IMR-90 (cell line): ENCODE data around the gene IGFL3. TPM values are rescaled to one million over a fixed set of nuclear protein-coding genes. Genes with fewer than 3 reads are reported as not detected.

ENCODE experiments used
- ATAC-seq: fragments of 200-7000 bp; cut with Tn5 transposase; 2 replicates; pipeline ENCODE4 v1.9.1; 2020; ENCODE audit warnings: low read depth, mild to moderate bottlenecking, moderate library complexity
- BruUV-seq: library from RNA; stranded (reverse); fragments of 400-500 nt; replicated peaks from 2 replicates; lab custom pipeline; 2021; lab: Mats Ljungman, UMichigan
- CTCF ChIA-PET: fragments of 300-600 bp; formaldehyde crosslinking; extraction: SDS; loops from one replicate; lab custom pipeline; 2021; ENCODE audit warnings: antibody characterized with exemption; lab: Yijun Ruan, JAX
- POLR2A ChIA-PET: fragments of 300-600 bp; sonication (Branson Sonifier 250); formaldehyde crosslinking; loops from one replicate; lab custom pipeline; 2022; ENCODE audit warnings: antibody characterized with exemption; ENCODE audit not compliant: unreplicated experiment; lab: Charles Lee
- DNase-seq: peaks from one replicate; pipeline ENCODE4 v3.0.0; 2013
- H2AFZ ChIP-seq: replicated peaks from 2 replicates; pipeline ENCODE3; 2013; ENCODE audit warnings: low read length, mild to moderate bottlenecking; ENCODE audit not compliant: poor library complexity
- H2AK5ac ChIP-seq: 2 replicates; pipeline ENCODE4 v1.6.1; 2013; ENCODE audit warnings: low read depth, low read length, inconsistent platforms
- H2AK9ac ChIP-seq: replicated peaks from 2 replicates; pipeline ENCODE3; 2013; ENCODE audit warnings: mild to moderate bottlenecking, low read depth, low read length, moderate library complexity; ENCODE audit not compliant: poor library complexity
- H2BK120ac ChIP-seq: 2 replicates; pipeline ENCODE4 v1.6.1; 2013; ENCODE audit warnings: low read depth, low read length, inconsistent platforms
- H2BK15ac ChIP-seq: 3 replicates; pipeline ENCODE4 v1.6.1; 2013; ENCODE audit warnings: low read depth, low read length, inconsistent platforms
- H2BK20ac ChIP-seq: 2 replicates; pipeline ENCODE4 v1.6.1; 2013; ENCODE audit warnings: low read depth, mild to moderate bottlenecking, inconsistent platforms, low read length, moderate library complexity
- H2BK5ac ChIP-seq: 2 replicates; pipeline ENCODE4 v1.6.1; 2013; ENCODE audit warnings: mild to moderate bottlenecking, low read depth, low read length, inconsistent platforms; ENCODE audit not compliant: poor library complexity, severe bottlenecking
- H3K14ac ChIP-seq: replicated peaks from 2 replicates; pipeline ENCODE4 v1.6.1; 2013; ENCODE audit warnings: low read depth, low read length, inconsistent platforms
- H3K18ac ChIP-seq: 2 replicates; pipeline ENCODE4 v1.6.1; 2013; ENCODE audit warnings: low read depth, low read length, control low read depth
- H3K23ac ChIP-seq: 2 replicates; pipeline ENCODE4 v1.6.1; 2013; ENCODE audit warnings: low read depth, low read length, inconsistent platforms
- H3K27ac ChIP-seq: 2 replicates; pipeline ENCODE4 v1.5.1; 2013; ENCODE audit warnings: mild to moderate bottlenecking, control low read depth, low read length; ENCODE audit not compliant: insufficient read depth
- H3K27me3 ChIP-seq: 2 replicates; pipeline ENCODE4 v1.6.1; 2013; ENCODE audit warnings: low read length; ENCODE audit not compliant: control insufficient read depth, insufficient read depth
- H3K36me3 ChIP-seq: 2 replicates; pipeline ENCODE4 v1.6.1; 2013; ENCODE audit warnings: low read length, mixed read lengths; ENCODE audit not compliant: control insufficient read depth, insufficient read depth
- H3K4ac ChIP-seq: 2 replicates; pipeline ENCODE4 v1.6.1; 2013; ENCODE audit warnings: low read depth, low read length, inconsistent platforms
- H3K4me1 ChIP-seq: 2 replicates; pipeline ENCODE4 v1.6.1; 2013; ENCODE audit warnings: low read length, mixed read lengths; ENCODE audit not compliant: control insufficient read depth, insufficient read depth
- H3K4me2 ChIP-seq: 2 replicates; pipeline ENCODE4 v1.6.1; 2013; ENCODE audit warnings: low read depth, mild to moderate bottlenecking, control low read depth, low read length, moderate library complexity
- H3K4me3 ChIP-seq: 2 replicates; pipeline ENCODE4 v1.5.1; 2013; ENCODE audit warnings: low read depth, mild to moderate bottlenecking, control low read depth, low read length, moderate library complexity; ENCODE audit not compliant: insufficient read depth
- H3K56ac ChIP-seq: 2 replicates; pipeline ENCODE4 v1.6.1; 2013; ENCODE audit warnings: low read length, inconsistent platforms; ENCODE audit not compliant: insufficient read depth; ENCODE audit errors: extremely low read depth
- H3K79me1 ChIP-seq, 2 experiments: 2 replicates each; pipeline ENCODE4 v1.6.1; 2013; ENCODE audit warnings: low read length in 2 of 2, inconsistent platforms in 1 of 2, low read depth in 1 of 2
- H3K9ac ChIP-seq: 2 replicates; pipeline ENCODE4 v1.6.1; 2013; ENCODE audit warnings: low read depth, low read length, control low read depth
- H3K9me1 ChIP-seq: 2 replicates; pipeline ENCODE4 v1.6.1; 2013; ENCODE audit warnings: low read length, inconsistent platforms; ENCODE audit not compliant: insufficient read depth
- H3K9me3 ChIP-seq: 2 replicates; pipeline ENCODE4 v1.6.1; 2013; ENCODE audit warnings: low read length; ENCODE audit not compliant: control insufficient read depth, insufficient read depth
- H4K20me1 ChIP-seq: 2 replicates; pipeline ENCODE4 v1.6.1; 2013; ENCODE audit warnings: low read length, inconsistent platforms; ENCODE audit not compliant: insufficient read depth
- H4K5ac ChIP-seq: 2 replicates; pipeline ENCODE4 v1.6.1; 2013; ENCODE audit warnings: mild to moderate bottlenecking, low read depth, low read length, control low read depth
- H4K8ac ChIP-seq, 2 experiments: 2 replicates each; pipeline ENCODE4 v1.6.1; 2013; ENCODE audit warnings: low read depth in 2 of 2, low read length in 2 of 2, control low read depth in 1 of 2, inconsistent platforms in 1 of 2
- H4K91ac ChIP-seq: 2 replicates; pipeline ENCODE4 v1.6.1; 2013; ENCODE audit warnings: low read depth, low read length, inconsistent platforms; ENCODE audit not compliant: insufficient read depth
- BHLHE40 ChIP-seq: fragments of 150-350 bp; IDR thresholded peaks from 2 replicates; pipeline ENCODE4 v1.6.1; 2016; ENCODE audit warnings: mild to moderate bottlenecking, low read depth, low read length
- CEBPB ChIP-seq: IDR thresholded peaks from 2 replicates; pipeline ENCODE4 v1.6.1; 2012; ENCODE audit warnings: low read depth, low read length, improper control_type of control experiment
- CHD1 ChIP-seq: IDR thresholded peaks from 2 replicates; pipeline ENCODE4 v1.6.1; 2012; ENCODE audit warnings: low read depth, low read length, improper control_type of control experiment
- FOS ChIP-seq: fragments of 150-350 bp; IDR thresholded peaks from 2 replicates; pipeline ENCODE4 v1.6.1; 2016; ENCODE audit warnings: low read depth, low read length
- MAFK ChIP-seq: IDR thresholded peaks from 2 replicates; pipeline ENCODE4 v1.6.1; 2012; ENCODE audit warnings: low read depth, low read length, improper control_type of control experiment
- MAZ ChIP-seq: IDR thresholded peaks from 2 replicates; pipeline ENCODE4 v1.6.1; 2012; ENCODE audit warnings: low read depth, mild to moderate bottlenecking, low read length, improper control_type of control experiment, moderate library complexity, borderline replicate concordance
- MXI1 ChIP-seq: IDR thresholded peaks from 2 replicates; pipeline ENCODE4 v1.6.1; 2012; ENCODE audit warnings: low read depth, mild to moderate bottlenecking, low read length, moderate library complexity, borderline replicate concordance
- NFE2L2 ChIP-seq: fragments of 150-350 bp; IDR thresholded peaks from 2 replicates; pipeline ENCODE4 v1.6.1; 2016; ENCODE audit warnings: low read depth, mild to moderate bottlenecking, low read length
- POLR2A ChIP-seq: IDR thresholded peaks from 2 replicates; pipeline ENCODE4 v1.6.1; 2012; ENCODE audit warnings: mild to moderate bottlenecking, low read depth, low read length
- RAD21 ChIP-seq: IDR thresholded peaks from 2 replicates; pipeline ENCODE4 v1.6.1; 2012; ENCODE audit warnings: low read length, improper control_type of control experiment
- RCOR1 ChIP-seq: IDR thresholded peaks from 2 replicates; pipeline ENCODE4 v1.6.1; 2012; ENCODE audit warnings: mild to moderate bottlenecking, low read length, improper control_type of control experiment; ENCODE audit not compliant: insufficient replicate concordance
- RFX5 ChIP-seq: IDR thresholded peaks from 2 replicates; pipeline ENCODE4 v1.8.0; 2012; ENCODE audit warnings: low read depth, mild to moderate bottlenecking, low read length, moderate library complexity
- SMC3 ChIP-seq: fragments of 150-350 bp; IDR thresholded peaks from 2 replicates; pipeline ENCODE4 v1.6.1; 2016; ENCODE audit warnings: low read depth, mild to moderate bottlenecking, antibody characterized with exemption, low read length, moderate library complexity
- WGBS, 2 experiments: methylation state at CpG; one replicate each; pipeline versions ENCODE4 v1.1.5 to v1.1.7; 2013; ENCODE audit warnings: missing lambda C conversion rate in 2 of 2; ENCODE audit not compliant: insufficient read length in 1 of 2; ENCODE audit errors: extremely low coverage in 2 of 2; 5-methylcytosine and 5-hydroxymethylcytosine counted together
- dilution Hi-C: fragments of 300-500 bp; cut with HindIII; formaldehyde crosslinking; loops from one replicate; pipeline ENCODE4 v1.14.3; 2018; ENCODE audit warnings: low sequenced_read_pairs; ENCODE audit not compliant: unreplicated experiment
- in situ Hi-C: fragments of 300-500 bp; cut with MboI; formaldehyde crosslinking; loops from 3 replicates; pipeline ENCODE4 v1.14.3; 2019; ENCODE audit warnings: low sequenced_read_pairs, inconsistent platforms, mixed read lengths
- intact Hi-C: fragments of 100-400 bp; cut with micrococcal nuclease; formaldehyde crosslinking; loops from 2 replicates; pipeline ENCODE4 v1.10.0; 2022
- polyA plus RNA-seq, 3 experiments: library from polyadenylated mRNA; depleted of rRNA; stranded (reverse); fragments of >200 nt; gene quantifications; 2 replicates each; pipeline ENCODE4 v1.2.3, GENCODE V29; 2012; ENCODE audit warnings: low replicate concordance in 1 of 3
- total RNA-seq: library from RNA; depleted of rRNA; stranded (reverse); fragments of >200 nt; gene quantifications from 2 replicates; pipeline ENCODE4 v1.2.3, GENCODE V29; 2012
- TF ChIP-seq, protein P1 (sequence below): fragments of 150-350 bp; IDR thresholded peaks from 2 replicates; pipeline ENCODE4 v1.6.1; 2016; ENCODE audit warnings: low read depth, mild to moderate bottlenecking, low read length, moderate library complexity, borderline replicate concordance
- TF ChIP-seq, protein P2 (sequence below): fragments of 150-350 bp; IDR thresholded peaks from 2 replicates; pipeline ENCODE4 v1.6.1; 2017; ENCODE audit warnings: mild to moderate bottlenecking, antibody characterized with exemption, low read length, low read depth

IGFL3 gene
- total and polyA plus RNA-seq, 2 of the 4 experiments (the other 2 are of a cell fraction), result not detected

DNA sequence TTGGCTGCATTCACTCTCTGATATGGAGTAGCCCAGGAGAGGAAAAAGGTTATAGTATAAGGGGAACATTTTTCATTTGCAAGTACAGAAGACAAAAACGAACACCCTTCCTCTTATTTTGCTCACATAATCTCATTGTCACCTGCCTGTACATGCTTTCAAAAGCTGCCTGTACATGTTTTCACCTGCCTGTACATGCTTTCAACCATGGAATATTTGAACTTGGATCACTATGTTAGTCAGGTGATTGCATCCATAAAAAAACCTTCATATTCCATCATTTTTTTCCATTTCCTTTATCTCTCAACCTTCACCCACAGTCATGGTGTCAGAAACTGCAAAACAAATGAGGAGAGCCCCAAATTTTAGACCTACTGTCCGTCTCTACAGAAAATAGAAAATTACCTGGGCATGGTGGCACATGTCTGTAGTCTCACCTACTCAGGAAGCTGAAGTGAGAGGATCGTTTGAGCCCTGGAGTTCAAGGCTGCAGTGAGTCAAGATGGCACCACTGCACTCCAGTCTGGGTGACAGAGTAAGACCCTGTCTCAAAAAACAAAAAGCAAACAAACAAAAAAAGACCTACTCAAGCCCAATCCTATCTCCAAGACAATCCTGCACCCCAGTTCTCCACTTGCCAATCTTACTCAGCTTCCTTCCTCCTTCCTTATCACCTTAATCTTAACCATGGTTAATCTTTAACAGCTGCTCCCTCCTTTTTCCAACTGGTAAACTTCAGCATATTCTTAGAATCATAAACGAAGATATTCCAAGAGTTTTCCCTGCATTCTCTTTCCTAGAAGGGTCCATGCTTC is 35.1 kb upstream of the IGFL3 start:
- no TSS peak for BruUV-seq
- Histone ChIP-seq H3K9me1 (no peaks in the 10 kb centered on the region), H3K4me2 (no peak overlapping the region), H3K4me3 (no peak overlapping the region), H2BK5ac (no peak overlapping the region), H4K91ac (no peak overlapping the region), H2BK20ac (no peak overlapping the region), H2BK120ac (no peak overlapping the region), H3K36me3 (no peaks in the 10 kb centered on the region), H2AK9ac (no peak overlapping the region), H2AK5ac (no peak overlapping the region), H3K9ac (no peak overlapping the region), H4K5ac (no peak overlapping the region), H4K20me1 (no peaks in the 10 kb centered on the region), H3K18ac (no peak overlapping the region), H3K27me3 (peaks cover 34% of the 10 kb centered on the region), H2BK15ac (no peak overlapping the region), H3K9me3 (peaks cover 2% of the 10 kb centered on the region; the same call in 1 of the 2 replicates), H3K56ac (no peak overlapping the region), H3K4me1 (no peaks in the 10 kb centered on the region), H3K27ac (no peak overlapping the region), H3K79me1 (no peaks in the 10 kb centered on the region), H3K4ac (no peak overlapping the region), H3K14ac (no peak overlapping the region), H4K8ac (no peak overlapping the region), H3K23ac (no peak overlapping the region), H2AFZ (no peak overlapping the region)
- CTCF ChIA-PET, result no interaction called here
- intact Hi-C loops, result no loop called here
- ATAC-seq, result no peak
- 22% methylated on average over 1 of the region's 4 CpGs; no CpG with 5 or more reads in 1 of the 2 experiments for WGBS, 2 experiments
- dilution Hi-C loops, result no loop called here
- in situ Hi-C loops, result no loop called here
- no peak for DNase-seq
- POLR2A ChIA-PET, result no interaction called here
- no peak for TF ChIP-seq RFX5
- TF ChIP-seq MXI1, result no peak
- TF ChIP-seq, protein P1, sequence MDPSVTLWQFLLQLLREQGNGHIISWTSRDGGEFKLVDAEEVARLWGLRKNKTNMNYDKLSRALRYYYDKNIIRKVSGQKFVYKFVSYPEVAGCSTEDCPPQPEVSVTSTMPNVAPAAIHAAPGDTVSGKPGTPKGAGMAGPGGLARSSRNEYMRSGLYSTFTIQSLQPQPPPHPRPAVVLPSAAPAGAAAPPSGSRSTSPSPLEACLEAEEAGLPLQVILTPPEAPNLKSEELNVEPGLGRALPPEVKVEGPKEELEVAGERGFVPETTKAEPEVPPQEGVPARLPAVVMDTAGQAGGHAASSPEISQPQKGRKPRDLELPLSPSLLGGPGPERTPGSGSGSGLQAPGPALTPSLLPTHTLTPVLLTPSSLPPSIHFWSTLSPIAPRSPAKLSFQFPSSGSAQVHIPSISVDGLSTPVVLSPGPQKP, result no peak
- TF ChIP-seq, protein P2, sequence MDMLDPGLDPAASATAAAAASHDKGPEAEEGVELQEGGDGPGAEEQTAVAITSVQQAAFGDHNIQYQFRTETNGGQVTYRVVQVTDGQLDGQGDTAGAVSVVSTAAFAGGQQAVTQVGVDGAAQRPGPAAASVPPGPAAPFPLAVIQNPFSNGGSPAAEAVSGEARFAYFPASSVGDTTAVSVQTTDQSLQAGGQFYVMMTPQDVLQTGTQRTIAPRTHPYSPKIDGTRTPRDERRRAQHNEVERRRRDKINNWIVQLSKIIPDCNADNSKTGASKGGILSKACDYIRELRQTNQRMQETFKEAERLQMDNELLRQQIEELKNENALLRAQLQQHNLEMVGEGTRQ, result no peak
- no peak for TF ChIP-seq MAZ
- no peak for TF ChIP-seq FOS
- TF ChIP-seq SMC3, result no peak
- no peak for TF ChIP-seq MAFK
- TF ChIP-seq BHLHE40, result no peak
- no peak for TF ChIP-seq CEBPB
- no peak for TF ChIP-seq POLR2A
- TF ChIP-seq CHD1, result no peak
- TF ChIP-seq RAD21, result no peak
- no peak for TF ChIP-seq RCOR1
- TF ChIP-seq NFE2L2, result no peak
